GM19023 (cell line): ENCODE results near the gene KRTCAP2.
"Not testable (repeated sequence)": the region's sequence is repeated elsewhere in the genome, so short reads cannot be mapped to it uniquely, and the experiment has no call there.

Experiments
- ATAC-seq: cut with Tn5 transposase; IDR thresholded peaks from one replicate; pipeline ENCODE4 v1.9.1; 2021; ENCODE audit warnings: mild to moderate bottlenecking, moderate library complexity; ENCODE audit not compliant: unreplicated experiment

KRTCAP2 gene

DNA sequence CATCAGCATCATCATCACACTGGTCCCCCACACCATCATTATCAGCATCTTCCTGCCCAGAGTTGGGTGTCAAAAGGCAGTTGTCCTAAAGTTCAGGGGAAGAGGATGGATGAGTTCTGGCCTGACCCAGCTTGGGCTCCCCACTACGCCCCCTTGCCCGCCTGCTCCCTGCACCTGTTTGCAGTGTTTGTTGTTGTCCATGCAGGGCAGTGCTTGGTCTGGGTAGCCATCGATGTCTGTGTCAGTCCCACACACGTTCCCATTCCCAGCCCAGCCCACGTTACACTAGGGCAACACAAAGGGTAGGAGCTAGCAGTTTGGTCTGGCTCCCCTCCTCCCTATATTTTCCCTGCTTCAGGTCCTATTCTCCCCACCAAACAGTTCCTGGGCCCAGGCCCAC is 27.8 kb upstream of the KRTCAP2 start:
- no peak for ATAC-seq

DNA sequence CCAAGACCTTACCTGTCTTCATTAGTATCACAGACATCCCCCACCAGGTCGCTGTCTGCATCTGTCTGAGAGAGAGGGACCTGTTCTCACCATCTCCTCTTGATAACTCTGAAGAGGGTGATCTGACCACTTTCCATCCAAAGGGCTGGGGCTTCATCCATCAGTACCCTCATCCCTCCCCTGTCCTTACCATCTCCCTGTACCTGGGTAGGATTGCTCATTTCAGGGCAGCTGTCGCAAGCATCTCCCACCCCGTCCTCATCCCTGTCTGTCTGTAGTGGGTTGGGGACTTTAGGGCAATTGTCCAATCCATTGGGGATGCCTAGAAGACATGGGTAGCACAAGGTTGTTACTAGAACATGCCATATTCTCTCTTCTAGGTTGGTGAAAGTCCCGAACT is 26.7 kb upstream of the KRTCAP2 start:
- ATAC-seq, result no peak

- ATAC-seq, result no peak
Measured at GRCh38 chr1:155198547-155198906, 25.4 kb upstream of the KRTCAP2 start.

DNA sequence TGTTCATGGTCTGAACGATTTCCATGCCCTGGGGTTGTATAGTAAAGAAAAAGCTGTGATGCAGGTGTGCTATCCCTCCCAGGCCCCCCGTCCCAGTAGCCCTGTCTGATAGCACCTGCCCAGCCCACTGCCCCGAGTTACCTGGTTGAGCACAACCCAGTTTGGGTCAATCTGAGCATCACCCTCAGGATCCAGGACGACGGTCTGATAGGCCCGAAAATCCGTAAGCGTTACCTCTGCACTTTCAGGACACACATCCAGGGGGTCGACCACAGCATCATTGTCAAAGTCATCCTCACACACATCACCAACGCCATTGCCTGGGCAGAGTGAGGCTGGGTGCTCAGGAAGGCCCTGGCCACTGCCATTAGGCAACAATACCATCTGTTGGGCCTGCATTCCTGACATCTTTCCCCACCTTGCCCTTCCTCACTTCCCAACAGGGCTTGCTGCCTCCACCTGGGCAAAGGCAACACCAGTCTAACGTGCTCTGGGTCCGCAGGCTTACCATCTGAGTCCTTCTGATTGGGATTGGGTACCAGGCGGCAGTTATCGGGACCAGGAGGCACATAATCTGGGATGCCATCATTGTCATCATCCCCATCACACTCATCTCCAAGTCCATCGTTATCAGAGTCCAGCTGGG is 24.9 kb upstream of the KRTCAP2 start:
- no peak for ATAC-seq

DNA sequence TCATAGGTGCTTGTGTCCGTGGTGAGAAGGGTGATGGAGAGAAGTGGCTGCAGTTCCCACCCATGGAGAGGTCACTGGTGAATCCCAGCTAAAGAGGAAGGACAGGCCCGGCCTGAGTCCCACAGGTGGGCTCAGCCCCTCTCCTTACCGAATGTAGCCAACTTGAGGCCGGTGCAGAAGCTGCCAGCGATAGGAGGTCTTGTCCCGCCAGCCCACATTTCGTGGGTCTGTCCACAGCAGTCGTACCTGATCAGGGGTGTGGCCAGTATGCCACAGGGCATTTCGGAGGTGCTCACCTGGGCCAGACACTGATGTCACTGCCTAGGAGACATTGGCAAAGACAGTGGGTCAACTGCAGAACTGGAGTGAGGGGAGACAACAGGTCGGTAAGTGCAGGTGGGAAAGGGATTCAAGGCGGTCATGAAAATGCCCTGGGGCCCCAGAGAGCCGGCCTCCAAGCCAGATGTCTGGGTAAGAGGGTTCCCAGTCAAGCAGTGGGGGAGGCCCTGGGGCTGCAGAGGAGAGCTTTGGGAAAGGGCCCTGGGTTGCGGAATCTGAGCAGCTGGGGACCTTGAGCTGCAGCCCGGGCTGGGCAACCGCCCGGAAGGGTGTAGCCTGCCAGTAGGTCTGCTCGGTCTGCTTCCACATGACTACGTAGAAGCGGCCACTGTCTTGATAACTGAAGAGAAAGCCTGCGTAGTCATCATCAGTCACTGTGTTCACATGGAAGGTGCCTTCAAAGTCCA is 24.0 kb upstream of the KRTCAP2 start:
- no peak for ATAC-seq

GRCh38 chr1:155196103-155196892 is 23.2 kb upstream of the KRTCAP2 start:
- ATAC-seq, result no peak

DNA sequence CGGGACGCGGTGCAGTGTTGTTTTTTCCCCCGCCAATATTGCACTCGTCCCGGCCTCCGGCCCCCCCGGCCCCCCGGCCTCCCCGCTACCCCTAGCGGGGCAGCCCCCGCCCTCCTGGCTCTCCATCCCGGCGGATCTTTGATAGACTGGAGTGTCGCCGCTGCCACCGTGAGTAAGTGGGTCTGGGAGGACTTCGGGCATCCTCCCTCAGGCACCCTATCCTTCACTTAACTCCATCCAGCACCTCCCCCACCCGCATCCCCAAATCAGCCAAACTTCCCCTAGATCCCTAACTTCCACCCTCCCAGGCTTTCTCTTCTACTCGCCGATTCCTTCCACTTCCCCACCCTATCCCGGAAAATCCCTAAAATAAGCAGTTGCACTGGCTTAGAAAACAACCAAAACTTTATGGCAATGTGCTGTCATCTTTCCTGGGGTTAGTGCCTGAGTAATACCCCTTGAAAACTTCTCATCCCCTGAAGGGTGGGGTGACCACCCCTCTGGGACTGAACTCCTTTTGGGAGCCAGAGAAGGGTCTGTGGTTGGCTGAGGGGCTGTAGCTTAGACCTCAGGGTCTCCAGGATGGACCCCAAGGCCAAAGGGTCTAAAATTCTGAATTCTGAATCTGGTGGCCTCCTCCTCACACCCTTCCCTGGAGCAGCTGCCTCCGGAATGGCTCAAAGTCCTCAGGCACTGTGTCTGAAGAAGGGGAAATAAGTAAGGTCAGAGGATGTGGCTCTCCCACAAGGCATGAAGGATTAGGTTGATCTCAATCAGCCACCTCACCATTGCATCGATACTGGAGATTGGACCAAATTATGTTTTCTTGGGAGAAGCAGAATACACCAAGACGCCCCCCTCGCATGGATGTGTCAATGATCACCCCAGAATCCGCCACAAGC is 22.3 kb upstream of the KRTCAP2 start:
- no peak for ATAC-seq

DNA sequence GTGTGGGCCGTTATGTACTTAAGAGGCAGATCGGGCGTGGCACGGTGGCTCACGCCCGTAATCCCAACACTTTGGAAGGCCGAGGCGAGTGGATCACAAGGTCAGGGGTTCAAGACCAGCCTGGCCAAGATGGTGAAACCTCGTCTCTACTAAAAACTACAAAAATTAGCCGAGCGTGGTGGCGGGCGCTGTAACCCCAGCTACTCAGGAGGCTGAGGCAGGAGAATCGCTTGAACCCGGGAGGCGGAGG is 20.8 kb upstream of the KRTCAP2 start:
- not testable (repeated sequence) for ATAC-seq

- peak; percentile 61 for ATAC-seq
Measured at GRCh38 chr1:155193275-155193990, 20.3 kb upstream of the KRTCAP2 start.

- ATAC-seq, result no peak
Measured at GRCh38 chr1:155192346-155193274, 19.5 kb upstream of the KRTCAP2 start.

- no peak for ATAC-seq
Measured at GRCh38 chr1:155191904-155192303, 18.8 kb upstream of the KRTCAP2 start.

DNA sequence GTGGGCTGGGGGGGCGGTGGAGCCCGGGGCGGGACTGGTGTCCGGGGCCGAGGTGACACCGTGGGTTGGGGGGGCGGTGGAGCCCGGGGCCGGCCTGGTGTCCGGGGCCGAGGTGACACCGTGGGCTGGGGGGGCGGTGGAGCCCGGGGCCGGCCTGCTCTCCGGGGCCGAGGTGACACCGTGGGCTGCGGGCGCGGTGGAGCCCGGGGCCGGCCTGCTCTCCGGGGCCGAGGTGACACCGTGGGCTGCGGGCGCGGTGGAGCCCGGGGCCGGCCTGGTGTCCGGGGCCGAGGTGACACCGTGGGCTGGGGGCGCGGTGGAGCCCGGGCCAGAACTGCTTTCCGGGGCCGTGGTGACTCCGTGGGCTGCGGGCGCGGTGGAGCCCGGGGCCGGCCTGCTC is 16.8 kb upstream of the KRTCAP2 start:
- ATAC-seq, result not testable (repeated sequence)

DNA sequence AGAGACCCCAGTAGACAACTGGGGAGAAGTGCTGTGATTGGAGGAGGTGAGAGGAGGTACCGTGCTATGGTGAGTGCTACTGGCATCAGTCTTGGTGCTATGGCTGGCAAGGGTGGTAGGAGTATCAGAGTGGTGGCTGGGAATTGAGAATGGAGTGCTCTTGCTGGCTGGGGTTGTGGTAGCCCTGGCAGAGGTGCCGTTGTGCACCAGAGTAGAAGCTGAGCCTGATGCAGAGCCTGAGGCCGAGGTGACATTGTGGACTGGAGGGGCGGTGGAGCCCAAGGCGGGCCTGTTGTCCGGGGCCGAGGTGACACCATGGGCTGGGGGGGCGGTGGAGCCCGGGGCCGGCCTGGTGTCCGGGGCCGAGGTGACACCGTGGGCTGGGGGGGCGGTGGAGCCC is 15.2 kb upstream of the KRTCAP2 start:
- no peak for ATAC-seq

GRCh38 chr1:155187456-155187891 is 14.4 kb upstream of the KRTCAP2 start:
- ATAC-seq, result no peak

GRCh38 chr1:155186794-155187455 is 13.8 kb upstream of the KRTCAP2 start:
- no peak for ATAC-seq

DNA sequence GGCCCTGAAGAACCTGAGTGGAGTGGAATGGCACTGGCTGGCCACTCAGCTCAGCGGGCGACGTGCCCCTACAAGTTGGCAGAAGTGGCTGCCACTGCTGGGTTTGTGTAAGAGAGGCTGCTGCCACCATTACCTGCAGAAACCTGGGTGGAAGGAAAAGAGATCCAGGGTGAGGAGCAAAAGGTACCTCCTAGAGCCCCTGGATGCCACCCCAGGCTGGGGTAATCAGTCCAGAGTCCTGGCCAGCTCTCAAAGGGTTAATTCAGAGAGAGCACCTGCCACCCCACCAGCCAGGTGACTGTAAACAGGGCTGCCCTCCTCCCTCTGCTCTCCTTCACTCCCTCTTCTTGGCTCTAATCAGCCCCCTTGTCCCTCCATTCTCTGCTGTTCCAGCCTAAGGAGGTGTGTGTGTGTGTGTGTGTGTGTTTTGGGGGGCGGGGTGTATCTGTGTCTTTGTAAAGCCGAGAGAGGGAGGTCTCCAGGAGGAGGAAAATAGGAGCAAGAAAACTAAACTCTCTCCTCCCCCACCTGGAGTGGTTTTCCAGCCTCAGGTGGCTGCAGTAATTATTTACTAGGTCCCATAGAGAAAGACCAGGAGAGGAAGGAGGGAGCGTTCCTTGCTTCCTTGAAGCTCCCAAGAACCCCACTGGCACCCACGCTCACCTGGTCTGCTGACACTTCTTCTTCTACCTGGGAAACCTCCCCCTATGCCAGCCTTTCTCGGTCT is 13.1 kb upstream of the KRTCAP2 start:
- no peak for ATAC-seq

DNA sequence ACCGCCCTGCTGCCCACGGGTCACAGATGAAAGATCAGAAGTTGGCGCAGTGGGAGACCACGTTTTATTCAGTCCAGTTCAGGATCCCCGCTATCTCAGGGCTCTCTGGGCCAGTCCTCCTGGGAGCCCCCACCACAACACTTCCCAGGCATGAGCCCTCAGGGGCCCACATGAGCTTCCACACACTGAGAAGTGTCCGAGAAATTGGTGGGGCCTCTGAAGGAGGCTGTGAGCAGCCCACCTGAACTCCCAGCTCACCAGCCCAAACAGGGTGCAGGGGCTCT is 12.6 kb upstream of the KRTCAP2 start:
- ATAC-seq, result no peak
